Activated CD4-positive, alpha-beta T cell treated with anti-CD3 and anti-CD28 coated beads for 1 hour (primary cell): Measurements from ENCODE around the gene CHRNB1.

ENCODE experiments used
- DNase-seq: peaks from one replicate; pipeline ENCODE4 v3.0.0-alpha.2; 2020

The CHRNB1 gene, protein sequence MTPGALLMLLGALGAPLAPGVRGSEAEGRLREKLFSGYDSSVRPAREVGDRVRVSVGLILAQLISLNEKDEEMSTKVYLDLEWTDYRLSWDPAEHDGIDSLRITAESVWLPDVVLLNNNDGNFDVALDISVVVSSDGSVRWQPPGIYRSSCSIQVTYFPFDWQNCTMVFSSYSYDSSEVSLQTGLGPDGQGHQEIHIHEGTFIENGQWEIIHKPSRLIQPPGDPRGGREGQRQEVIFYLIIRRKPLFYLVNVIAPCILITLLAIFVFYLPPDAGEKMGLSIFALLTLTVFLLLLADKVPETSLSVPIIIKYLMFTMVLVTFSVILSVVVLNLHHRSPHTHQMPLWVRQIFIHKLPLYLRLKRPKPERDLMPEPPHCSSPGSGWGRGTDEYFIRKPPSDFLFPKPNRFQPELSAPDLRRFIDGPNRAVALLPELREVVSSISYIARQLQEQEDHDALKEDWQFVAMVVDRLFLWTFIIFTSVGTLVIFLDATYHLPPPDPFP

DNA sequence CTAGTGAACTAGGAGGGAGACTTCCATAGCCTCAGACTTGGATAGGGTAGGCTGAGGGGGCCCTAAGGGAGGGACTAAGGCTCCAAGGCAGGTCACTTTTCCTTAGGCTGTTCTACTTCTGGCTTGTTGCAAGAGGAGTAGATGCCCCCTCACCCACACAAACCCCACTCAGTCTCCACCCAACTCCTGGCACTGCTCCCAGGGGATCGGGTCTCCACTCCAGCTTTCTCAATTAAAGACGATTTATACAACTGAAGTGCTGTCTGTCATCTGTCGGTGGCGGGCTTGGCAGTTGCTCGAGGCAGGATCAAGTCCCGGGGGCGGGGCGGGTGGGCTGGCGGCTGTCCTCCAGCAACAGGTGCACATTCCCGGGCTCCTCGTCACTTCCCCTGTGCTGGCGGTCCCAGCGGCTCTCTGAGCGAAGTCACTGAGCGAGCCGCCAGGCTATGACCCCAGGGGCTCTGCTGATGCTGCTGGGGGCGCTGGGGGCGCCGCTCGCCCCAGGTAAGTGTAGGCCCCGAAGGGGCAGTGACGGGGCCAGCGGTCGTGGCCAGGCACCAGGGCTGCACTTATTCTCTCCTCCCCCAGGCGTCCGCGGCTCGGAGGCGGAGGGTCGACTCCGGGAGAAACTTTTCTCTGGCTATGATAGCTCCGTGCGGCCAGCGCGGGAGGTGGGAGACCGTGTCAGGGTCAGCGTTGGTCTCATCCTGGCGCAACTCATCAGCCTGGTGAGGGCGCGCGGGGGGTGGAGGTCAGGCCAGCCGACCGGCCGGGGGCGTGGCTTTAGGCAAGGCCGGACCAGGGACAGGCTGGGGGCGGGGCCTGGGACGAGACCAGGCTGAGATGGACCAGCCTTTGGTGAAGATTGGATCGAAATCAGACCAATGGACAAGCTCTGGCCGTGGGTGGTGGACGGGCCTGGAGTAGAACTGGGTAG is at the start of gene CHRNB1:
Gene CHRNB1, plus strand, starts transcription at position 380 of the 937 bp plus-strand sequence. Its CDS starts 67 bp downstream, at position 447.
- no peak for DNase-seq

DNA sequence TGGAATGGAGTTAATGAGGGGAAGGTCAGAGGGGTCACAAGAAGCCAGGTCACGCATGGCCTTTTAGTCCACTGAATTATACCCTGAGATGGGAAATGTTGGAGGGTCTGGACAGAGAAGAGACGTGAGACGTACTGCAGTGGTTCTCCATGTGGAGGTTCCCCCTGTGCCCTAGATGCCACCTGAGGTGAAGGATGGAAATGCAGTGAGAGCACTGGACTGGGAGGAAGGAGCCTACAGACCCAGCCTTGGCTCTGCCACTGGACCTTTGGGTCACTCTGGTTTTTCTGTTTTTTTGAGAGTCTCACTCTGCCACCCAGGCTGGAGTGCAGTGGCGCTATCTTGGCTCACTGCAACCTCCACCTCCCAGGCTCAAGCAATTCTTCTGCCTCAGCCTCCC is 48.7 kb upstream of the CHRNB1 start:
- no peak for DNase-seq

DNA sequence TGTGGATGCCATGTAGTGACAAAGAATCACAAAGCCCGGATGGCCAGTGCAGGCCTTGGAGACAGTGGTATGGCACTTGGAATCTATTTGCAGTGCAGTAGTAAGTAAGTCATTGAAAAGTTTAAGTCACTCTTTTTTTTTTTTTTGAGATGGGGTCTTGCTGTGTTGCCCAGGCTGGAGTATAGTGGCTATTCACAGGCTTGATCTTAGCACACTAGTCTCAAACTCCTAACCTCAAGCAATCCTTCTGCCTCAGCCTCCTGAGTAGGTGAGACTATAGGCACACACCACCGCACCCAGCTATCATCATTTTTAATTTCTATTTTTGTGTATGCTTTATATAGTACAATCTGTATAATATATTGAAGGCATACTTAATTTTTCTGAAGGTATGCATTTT is 46.2 kb upstream of the CHRNB1 start:
- no peak for DNase-seq

DNA sequence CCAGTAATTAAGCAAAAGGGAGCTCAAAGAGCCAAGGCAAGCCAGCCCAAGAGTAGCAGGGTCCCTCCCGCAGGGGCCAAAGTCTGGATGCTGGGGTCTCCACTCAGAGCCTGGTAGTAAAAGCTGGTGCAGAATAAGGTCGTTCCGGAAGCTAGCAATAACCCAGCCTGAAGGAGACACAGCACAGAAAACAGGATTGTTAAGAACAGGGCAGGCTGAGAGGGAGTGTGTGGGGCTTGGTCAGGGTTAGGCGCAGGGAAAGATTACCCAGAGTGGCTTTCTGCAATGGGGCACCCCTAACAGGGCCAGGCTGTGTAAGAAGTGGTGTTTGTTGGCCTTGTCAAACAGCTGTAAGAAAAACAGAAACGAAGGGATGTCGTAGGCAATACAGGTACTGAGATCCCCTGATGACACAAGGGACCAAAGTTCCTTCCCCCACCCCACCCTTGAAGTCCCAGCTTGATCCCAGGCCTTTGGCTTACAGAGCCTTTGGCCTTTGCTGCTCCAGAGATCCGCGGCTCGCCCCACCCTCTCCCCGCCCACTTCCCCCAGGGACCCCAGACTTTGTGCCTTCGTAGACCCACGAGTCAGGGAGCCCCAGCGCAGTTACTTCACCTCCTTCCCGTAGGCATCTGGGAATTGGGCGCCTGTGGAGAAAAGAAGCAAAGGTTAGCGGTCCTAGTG is 41.7 kb upstream of the CHRNB1 start:
- no peak for DNase-seq

DNA sequence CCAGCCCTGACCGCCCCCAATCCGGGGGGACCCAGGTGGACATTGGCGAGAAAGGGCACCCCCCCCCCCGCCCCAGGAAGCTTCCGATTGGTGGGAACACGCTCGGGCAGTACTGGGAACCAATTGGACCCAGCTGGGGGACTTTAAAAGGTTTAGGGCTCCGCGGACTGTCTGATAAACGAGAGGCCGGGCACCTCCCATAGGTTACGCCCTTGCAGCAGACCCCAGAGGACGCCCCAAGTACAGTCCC is 41.2 kb upstream of the CHRNB1 start:
- DNase-seq = no peak

DNA sequence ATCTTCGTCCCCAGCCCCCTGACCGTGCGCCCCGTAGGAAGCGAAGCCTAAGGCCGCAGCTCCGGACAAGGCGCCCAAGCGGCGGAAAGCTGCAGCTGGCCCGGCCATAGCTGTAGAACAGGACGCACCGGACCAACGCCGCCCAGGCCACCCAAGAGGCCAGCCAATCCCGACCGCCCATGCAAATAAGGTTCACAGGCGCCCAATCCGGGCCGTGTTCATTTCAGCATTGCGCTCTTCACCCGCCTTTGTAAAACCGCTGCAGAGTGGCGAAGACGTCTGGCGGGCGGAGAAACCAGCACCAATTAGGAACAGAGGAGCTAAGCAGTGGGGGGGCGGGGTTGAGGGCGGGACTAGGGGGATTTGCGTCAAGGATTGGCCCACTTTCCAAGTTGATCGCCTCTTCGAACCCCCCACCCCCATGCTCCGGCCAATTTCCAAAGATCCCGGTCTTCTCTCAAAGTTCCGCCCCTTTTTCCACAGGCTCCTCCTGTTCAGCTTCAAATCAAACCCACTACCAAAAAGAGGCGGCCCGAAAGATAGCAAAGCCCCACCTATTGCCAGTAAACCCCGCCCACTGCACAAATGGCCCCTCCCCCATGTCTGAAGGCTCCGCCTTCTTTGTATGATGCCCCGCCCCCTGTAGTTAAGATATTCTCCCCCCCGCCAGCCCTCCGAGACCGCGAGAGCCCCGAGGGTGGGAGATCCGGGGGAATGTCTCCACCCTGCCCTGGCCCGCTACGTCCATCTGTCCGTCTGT is 40.7 kb upstream of the CHRNB1 start, which contains the start of gene TMEM256:
Gene TMEM256, minus strand, starts transcription at position 121 of the 760 bp plus-strand sequence. Its CDS starts 13 bp downstream, at position 108.
- peak; percentile 88 for DNase-seq

DNA sequence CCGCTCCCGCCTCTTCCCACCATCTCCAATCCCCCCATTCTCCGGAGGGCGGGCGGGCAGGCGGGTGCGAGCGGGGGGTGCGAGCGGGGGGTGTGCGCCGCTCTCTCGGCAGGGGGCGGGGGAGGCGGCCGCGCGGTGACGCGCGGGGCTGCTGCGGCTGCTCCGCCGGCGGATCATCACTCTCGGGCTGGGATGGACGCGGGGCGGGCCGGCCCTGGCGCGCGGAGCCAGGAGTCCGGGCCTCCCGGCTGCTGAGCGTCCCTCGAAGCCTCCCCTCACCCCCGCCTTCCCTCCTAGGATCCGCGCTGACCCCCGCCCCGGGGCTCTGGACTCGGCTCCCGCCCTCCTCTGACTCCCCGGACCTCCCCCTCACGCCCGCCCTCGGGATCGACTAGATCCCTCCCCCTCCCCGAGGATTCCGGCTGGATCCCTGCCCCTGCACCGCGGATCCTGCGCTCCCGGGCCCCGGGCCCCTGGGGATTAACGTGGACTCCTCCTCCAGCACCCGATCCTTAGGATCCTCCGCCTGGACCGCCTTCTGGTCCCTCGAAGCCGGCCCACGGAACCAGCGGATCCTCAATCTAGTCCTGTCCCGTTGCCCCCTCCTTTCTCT is 40.0 kb upstream of the CHRNB1 start:
- DNase-seq = no peak

DNA sequence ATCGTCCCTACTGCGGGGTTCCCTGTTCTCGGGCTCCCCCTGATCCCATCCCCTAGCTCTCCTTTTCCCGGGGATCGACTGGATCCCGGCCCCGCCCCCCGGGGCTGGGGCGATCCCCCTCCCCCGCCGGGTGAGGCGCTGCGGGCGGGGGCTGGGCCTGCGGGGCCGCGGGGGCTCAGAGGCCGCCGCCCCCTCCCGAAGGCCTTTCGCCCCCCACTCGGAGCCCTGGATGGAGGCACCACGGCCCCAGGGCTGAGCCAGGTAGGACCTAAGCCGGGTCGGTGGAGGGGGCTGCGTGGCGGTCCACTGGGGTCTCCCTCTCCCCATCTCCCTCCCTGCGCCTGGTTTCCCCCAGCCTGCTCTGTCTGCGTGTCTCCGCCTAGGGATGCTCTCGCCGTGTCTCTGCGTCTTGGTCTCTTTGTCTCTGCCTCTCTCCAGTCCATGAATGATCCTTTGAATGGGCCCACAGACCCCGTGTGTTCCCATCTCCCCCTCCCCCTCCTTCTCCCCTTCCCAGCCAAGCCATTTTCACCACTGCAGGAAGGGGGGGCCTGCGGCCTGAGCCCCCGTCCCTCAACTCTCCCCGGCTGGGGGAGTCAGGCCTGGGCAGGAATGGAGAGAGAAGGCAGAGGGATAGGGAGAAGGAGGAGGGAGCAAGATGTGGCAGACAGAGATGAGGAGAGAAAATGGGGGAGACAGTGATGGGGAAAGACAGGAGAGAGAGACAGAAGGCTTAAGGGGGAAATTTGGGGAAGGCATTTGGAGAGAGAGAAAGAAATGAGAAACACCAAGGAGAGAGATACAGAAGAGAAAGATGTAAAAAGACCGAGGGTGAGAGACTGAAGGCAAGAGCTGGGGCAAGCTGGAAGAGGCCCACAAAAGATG is 39.3 kb upstream of the CHRNB1 start:
- no peak for DNase-seq

DNA sequence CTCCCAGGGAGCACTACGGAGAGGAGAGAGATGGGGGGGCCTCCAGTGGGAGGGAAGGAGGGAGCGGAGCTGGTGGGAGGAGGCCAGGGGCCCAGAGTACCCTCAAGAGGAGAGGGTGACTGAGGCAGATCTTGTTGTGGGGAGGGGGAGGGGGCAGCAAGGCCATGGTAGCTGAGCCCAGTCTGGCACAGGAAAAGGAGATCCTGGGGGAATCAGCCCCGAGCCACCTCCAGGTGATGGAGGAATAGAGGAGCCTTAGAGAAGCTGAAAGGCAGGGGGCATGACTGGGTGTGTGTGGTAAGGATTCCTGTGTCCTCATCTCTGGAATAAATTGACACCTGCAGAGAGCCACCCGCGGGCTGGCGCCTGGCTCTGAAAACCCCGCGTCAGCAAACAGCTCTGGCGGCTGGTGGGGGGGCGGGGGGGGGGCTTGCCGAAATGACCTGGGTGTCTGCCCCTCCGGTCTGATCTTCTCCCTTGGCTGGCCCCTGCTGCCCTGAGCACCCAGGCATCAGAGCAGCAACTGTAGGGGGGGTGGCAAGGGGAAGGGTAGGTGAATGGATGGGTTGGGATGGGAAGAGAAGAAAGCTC is 38.5 kb upstream of the CHRNB1 start:
- no peak for DNase-seq

DNA sequence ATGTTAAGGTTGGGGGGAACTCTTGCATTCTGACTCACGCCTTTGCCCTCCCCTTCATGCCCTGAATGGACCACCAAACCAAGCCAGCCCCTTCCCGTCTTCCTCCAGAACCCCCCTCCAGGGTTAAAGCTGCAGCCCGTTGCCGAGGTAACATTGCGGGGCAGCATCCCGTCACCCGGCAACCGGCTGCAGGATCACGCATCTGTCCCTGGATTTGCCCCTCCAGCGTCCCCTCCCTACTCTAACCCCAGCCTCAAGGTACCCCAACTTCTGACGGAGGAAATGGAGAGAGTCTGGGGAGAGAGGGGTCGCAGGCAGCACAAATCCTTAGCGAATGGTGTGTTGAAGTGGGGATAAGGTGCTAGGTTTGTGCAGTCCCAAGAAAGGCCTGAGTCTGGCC is 37.8 kb upstream of the CHRNB1 start:
- DNase-seq = no peak

DNA sequence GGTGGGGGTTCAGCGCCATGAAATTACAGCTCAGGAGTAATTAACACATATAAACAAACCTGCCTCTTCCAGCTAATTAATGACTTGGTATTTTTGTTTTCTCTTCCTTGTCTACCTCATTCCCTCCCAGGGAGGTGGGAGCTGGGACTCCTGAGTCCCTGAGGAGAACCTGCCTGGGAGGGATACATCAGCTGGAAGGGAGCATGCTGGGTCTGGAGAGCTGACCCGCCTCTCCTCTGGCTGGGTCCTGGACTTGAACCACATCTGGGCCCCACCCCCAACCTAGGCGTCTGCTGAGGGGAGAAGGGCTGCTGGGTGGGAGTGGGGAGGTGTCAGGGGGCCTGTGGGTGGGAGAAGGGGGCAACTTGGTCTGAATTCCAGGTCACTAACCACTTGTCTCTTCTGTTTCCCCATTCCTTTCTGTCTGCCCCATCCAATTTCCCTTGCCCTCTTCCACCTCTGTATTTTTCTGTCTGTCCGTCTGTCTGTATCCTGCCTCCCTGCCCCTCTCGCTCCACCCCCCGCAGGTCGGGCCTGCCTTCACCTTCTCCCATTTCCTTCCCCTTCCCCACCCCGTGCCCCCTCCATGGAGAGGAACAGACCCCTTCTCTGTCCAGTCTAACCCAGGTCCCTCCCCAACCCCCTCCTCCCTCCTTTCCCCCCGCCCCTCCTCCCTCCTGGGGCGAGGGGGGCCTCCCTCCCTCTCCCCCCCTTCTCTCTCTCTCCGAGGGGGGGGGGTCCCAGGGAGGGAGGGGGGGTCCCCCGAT is 37.2 kb upstream of the CHRNB1 start, which contains the start of gene NLGN2:
Gene NLGN2, plus strand, starts transcription at position 361 of the 767 bp plus-strand sequence. CDS start 411 bp downstream, outside the sequence.
- DNase-seq = no peak

DNA sequence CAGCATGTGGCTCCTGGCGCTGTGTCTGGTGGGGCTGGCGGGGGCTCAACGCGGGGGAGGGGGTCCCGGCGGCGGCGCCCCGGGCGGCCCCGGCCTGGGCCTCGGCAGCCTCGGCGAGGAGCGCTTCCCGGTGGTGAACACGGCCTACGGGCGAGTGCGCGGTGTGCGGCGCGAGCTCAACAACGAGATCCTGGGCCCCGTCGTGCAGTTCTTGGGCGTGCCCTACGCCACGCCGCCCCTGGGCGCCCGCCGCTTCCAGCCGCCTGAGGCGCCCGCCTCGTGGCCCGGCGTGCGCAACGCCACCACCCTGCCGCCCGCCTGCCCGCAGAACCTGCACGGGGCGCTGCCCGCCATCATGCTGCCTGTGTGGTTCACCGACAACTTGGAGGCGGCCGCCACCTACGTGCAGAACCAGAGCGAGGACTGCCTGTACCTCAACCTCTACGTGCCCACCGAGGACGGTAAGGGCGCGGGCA is 36.6 kb upstream of the CHRNB1 start:
- no peak for DNase-seq

DNA sequence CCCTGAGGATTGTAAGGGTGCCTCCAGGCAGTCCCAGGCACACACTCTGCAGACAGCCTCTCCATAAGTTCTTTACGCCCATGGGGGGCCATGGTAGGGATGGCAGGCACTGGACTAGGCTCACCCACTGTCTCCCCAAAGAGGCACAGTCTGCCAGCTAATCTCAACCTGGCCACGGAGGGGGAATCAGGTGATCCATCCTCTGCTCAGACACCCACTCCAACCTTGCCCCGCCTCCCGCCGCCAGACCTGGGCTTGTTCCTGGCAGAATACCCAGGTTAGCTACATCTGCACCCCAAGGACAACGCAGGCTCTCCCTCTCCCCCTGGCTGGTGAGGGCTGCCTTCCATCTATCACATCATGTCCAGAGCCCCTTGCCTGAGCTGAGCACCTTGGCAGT is 36.0 kb upstream of the CHRNB1 start:
- no peak for DNase-seq

DNA sequence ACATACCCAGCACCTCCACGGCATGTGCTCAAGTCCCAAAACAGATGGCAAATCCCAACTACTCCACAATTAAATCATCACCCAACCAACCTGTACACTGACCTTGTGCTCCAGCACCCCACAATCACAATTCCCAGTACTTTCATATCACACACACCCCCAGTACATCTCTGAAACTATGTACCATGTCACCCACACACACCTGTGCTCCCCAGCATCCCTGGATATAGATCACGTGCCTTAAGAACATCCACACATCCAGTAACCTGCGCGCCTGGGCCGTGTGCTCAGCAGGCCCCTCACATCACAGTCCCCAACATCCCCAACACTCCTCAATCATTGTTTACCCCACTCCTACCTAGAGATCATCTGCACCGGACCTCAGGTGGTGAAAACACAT is 35.1 kb upstream of the CHRNB1 start:
- no peak for DNase-seq

DNA sequence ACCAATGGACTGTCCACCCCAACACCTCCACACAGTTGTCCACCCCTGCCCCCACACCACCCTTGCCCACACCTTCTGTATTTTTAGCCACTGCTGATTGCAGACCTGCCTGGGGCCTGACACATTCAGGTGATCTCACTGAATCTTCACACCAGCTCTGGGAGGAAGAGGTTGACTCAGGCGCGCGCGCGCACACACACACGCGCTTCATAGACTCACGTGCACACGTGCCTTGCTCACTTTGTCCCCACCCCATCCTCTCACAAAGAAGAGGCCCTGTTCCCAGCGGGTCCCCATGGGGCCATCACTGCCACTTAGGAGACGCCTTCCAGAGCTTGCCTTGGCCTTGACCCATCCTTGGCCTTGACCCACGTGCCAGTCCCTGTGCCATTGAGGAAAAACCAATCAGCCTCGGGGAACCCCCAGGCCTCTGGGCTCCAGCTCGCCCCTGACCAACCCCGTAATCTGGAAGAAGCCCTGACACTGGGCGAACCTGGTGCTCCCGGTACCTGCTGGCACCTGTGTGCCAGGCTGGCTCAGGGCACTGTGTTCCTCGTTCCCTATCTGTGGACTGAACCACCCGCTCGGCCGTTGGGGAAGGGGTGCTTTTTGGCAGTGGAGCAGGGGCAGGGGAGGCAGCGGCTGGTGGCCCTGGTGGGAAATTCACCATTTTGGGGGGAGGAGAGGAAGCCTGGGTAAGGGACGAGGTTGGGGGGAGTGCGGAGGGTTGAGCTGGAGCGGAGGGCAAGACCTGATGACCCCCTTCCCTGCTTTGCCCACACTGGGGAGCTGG is 34.0 kb upstream of the CHRNB1 start:
- DNase-seq = no peak

DNA sequence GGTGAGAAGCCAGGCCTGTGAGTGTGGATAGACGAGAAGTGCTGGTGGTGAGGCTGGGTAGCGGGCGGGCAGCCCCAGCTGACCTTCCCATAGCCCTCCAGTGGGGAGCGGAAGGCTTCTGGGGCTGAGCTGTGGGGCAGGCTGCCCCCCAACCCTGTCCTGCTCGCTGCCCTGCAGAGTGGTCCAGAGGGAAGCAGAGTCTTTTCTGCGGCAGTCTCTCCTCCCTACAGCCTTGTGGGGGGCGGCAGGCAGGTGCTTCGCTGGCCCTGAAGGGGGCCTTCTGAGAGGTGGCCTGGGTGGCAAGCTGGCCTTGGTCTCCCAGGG is 33.5 kb upstream of the CHRNB1 start:
- no peak for DNase-seq

DNA sequence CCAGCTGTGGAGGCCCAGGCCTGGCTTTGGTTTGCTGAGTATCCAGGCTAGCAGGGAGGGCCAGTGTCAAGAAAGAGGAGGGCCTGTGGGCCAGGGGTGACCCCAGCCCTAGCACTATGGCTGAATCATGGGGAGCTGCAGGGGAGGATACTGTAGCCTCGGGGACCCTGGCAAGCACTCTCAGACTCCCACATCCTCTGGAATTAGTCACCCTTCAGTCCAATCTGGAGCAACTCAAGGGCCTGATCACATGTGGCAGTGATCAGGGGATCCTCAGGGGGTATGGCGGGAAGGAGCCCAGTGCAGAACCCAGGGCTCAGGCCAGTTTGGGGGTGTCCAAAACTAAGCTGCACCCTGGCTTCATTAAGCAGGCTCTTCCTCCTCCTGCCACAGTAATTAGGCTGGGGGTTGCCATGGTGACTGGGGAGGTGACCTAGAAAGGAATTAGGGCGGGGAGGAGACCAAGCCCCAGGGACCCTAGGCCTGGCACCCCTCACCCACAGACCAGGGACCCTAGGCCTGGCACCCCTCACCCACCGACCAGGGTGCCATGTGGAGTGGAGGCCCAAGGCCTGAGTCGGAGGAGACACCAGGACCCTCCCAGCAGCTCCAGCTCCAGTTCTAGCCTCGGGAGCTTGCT is 31.4 kb upstream of the CHRNB1 start:
- no peak for DNase-seq

DNA sequence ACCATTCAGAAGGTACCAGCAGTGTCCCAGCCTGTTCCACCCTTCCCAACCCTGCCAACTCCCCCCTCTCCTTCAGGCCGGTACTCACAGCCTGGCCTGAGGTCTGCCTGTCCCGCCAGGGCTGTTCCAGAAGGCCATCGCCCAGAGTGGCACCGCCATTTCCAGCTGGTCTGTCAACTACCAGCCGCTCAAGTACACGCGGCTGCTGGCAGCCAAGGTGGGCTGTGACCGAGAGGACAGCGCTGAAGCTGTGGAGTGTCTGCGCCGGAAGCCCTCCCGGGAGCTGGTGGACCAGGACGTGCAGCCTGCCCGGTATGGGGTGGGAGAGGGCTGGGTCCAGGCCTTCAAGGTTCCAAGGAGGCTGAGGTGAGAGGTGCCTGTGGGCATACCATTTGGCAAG is 30.0 kb upstream of the CHRNB1 start:
- no peak for DNase-seq
